Retinal pigment epithelial cell (primary cell): ENCODE measurements around the gene CDCP2.

Experiments used
- DNase-seq: peaks from one replicate; pipeline ENCODE4 v3.0.0-alpha.2; 2010; ENCODE audit warnings: low read depth
- H3K4me3 ChIP-seq: 2 replicates; pipeline ENCODE4 v1.5.1; 2011; ENCODE audit warnings: mild to moderate bottlenecking, low read length, control low read depth, moderate library complexity
- CTCF ChIP-seq: conservative IDR thresholded peaks from 2 replicates; pipeline ENCODE4 v1.5.1; 2011; ENCODE audit warnings: low read depth, low read length, control low read depth, inconsistent platforms

The CDCP2 gene

DNA sequence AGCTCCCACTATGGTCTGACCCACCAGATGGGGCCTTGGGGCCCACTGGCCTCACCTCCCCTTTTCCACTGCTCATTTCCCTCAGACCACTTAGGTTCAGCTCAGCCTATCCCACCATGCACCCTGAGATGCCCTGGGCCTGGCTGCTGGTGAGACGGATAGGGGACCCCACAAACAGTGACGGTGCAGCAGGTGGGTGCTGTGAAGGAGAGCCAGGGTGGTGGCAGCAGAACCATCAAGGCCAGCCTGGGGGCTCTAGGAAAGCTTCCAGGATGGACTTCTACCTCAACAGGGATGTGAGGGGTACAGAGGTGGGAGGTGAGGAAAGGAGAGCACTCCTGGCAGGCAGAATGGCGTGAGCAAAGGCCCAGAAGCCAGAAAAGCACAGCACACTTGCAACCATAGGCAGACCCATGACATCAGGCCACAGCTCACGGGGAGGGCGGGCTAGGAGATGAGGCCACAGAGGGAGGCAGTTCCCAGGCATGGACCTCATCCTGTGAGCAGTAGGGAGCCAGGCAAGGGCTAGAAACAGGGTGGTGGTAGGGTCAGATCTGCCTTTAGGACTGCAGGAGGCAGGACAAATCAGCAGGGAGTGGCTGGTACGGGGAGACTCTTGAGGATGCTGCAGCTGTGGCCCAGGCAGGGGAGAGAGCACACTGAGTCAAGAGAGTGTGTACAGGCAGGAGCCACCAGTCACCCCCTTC is 24.0 kb upstream of the CDCP2 start:
- no peak for TF ChIP-seq CTCF
- H3K4me3 ChIP-seq = no peak overlapping the region
- DNase-seq = no peak

DNA sequence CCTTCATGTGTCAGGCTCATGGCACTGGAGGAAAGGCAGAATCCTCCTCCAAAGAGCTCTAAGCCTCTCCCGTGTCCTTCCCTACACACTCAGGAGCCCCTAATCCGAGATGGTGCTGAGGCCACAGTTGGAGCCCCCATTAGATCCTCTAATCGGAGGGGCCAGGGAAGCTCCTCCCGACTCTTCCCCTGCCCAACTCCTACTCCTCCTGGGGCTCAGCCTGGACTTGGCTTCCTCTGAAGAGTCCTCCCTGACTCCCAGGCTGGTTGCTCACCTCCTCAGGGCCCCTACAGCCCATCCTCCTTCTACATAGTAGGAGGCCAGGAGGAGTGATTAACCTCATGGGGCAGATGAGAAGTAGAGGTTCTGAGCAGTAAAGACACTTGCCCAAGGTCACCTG is 21.3 kb upstream of the CDCP2 start:
- TF ChIP-seq CTCF = no peak
- H3K4me3 ChIP-seq = no peak overlapping the region
- no peak for DNase-seq

DNA sequence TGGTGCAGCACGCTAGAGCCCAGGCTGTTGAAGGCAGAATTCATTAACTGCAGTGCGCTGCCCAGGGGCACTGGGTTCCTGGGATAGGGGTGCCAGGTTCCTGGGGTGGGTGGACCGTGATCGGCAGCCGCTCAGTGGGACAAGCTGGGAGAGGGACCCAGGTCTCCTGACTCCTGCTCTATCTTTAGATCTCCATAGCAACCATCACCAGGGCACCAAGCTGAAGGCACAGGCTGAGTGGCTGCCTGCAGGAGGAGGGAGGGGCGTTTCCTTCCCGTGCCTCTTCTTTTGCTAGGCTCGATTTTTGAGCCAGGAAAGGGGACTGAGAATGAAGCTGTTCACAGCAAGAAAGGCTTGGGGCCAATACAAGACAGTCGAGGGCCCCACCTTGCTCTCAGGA is 20.9 kb upstream of the CDCP2 start:
- no peak overlapping the region for H3K4me3 ChIP-seq
- no peak for TF ChIP-seq CTCF
- no peak for DNase-seq

DNA sequence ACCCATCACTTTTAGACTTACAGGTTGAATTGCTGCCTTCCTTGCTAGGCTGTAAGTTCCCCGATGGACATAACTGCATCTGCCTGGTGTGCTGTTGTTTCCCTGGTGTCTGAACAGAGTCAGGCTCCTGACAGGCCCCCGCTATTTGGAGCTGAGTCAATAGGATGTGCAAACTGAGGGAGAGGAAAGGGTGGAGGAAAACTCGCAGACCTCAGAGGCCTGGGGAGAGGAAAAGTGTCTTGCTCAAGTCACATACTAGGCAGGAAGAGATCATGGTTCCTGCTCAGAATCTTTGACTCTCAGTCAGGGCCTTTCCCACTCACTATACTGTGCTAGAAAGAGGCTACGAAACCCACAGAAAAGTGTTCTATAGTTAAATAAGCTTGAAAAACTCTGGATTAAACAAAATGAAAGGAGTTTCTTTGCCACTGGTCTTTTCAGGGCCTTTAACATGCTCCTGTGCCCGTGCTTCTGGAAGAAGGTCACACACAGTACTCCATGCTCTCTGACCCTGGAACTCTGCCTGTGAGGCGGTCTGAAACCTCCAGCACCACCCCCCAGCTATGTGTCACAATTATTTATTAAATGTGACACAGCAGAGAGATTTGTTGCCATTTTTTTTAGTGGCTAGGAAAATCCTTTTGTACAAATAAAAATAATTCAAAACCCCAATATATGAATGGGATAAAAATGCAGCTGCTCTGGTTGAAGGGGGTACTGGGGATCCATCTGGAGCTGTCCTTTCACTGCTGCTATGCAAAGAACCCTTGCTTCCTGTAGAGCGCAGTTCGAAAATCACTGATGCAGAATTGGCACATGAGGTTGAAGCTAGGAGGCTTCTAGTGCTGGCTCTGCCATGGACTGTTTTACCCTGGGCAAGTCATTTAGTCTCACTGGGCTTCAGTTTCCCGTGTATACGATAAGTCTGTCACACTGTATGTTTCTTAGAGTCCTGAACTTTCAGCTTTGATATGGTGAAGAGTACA is 20.1 kb upstream of the CDCP2 start:
- TF ChIP-seq CTCF = no peak
- H3K4me3 ChIP-seq = no peak overlapping the region
- DNase-seq = no peak

- DNase-seq = no peak
- no peak for TF ChIP-seq CTCF
- H3K4me3 ChIP-seq = no peak overlapping the region
Measured at GRCh38 chr1:54171606-54172005, 18.8 kb upstream of the CDCP2 start.

DNA sequence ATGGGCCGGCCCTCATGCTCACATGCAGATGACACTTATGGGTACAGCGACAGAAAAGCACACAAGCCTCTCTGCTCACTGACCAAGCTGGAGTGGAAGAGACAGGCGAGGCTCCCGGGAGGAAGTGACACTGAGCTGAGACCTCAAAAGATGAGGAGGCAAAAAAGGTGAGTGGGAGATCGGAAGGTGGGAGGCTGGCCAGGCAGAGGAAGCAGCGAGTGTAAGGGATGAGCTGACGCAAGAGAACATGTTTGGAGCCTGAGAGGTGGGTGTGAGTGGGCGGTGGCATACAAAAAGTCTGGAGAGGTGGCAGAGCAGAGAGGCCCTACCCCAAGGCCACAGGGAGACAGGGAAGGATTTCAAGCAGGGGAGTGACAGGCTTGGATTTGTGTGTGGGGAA is 18.2 kb upstream of the CDCP2 start:
- no peak for DNase-seq
- TF ChIP-seq CTCF = no peak
- no peak overlapping the region for H3K4me3 ChIP-seq
